Esophagus muscularis mucosa (tissue), 4 donors: ENCODE results near the gene HOXD4. TPM values are rescaled to one million over a fixed set of nuclear protein-coding genes. Genes with fewer than 3 reads are reported as not detected.

Experiments
- DNase-seq: peaks from one replicate; pipeline ENCODE4 v3.0.0-alpha.2; 2017; ENCODE audit errors: extremely low spot score
- H3K27ac ChIP-seq, 4 donors: fragments of 200-600 bp; sonication (generic); replicated peaks in 1 of 4; 1 replicate in 3 of 4; 2 replicates in 1 of 4; pipeline ENCODE4 v1.5.1; 2016 to 2019; ENCODE audit warnings: mild to moderate bottlenecking in 1 of 4
- H3K27me3 ChIP-seq, 4 donors: fragments of 200-600 bp; sonication (generic); one replicate each; pipeline versions ENCODE4 v1.5.1 to v1.6.0; 2016 to 2019
- H3K36me3 ChIP-seq, 4 donors: fragments of 200-600 bp; sonication (generic); one replicate each; pipeline ENCODE4 v1.5.1; 2016 to 2019
- H3K4me1 ChIP-seq, 4 donors: fragments of 200-600 bp; sonication (generic); one replicate each; pipeline ENCODE4 v1.5.1; 2016 to 2019
- H3K4me3 ChIP-seq, 4 donors: fragments of 200-600 bp; sonication (generic); 1 replicate in 2 of 4; 2 replicates in 2 of 4; pipeline ENCODE4 v1.5.1; 2016 to 2019; ENCODE audit warnings: mild to moderate bottlenecking in 4 of 4, moderate library complexity in 1 of 4
- H3K9me3 ChIP-seq, 4 donors: fragments of 200-600 bp; sonication (generic); 1 replicate in 3 of 4; 2 replicates in 1 of 4; pipeline ENCODE4 v1.5.1; 2016 to 2019
- EP300 ChIP-seq: sonication (generic); formaldehyde crosslinking; IDR thresholded peaks from one replicate; pipeline ENCODE4 v1.6.1; 2017; ENCODE audit warnings: antibody characterized with exemption
- POLR2A ChIP-seq: fragments of 450-650 bp; IDR thresholded peaks from one replicate; pipeline ENCODE4 v1.6.1; 2017; ENCODE audit warnings: antibody characterized with exemption, moderate library complexity, mild to moderate bottlenecking, low read depth
- POLR2AphosphoS5 ChIP-seq, 2 donors: sonication (generic); formaldehyde crosslinking; IDR thresholded peaks; one replicate each; pipeline ENCODE4 v1.6.1; 2017; ENCODE audit warnings: antibody characterized with exemption in 2 of 2
- WGBS: methylation state at CpG from one replicate; pipeline ENCODE4 v1.1.5; 2018; 5-methylcytosine and 5-hydroxymethylcytosine counted together
- intact Hi-C: fragments of 100-400 bp; cut with DNase I; formaldehyde crosslinking; loops from one replicate; pipeline ENCODE4 v1.15.1; 2023
- total RNA-seq, 4 donors: library from RNA; depleted of rRNA; stranded (reverse); fragments of >200 nt; gene quantifications; one replicate each; pipeline versions ENCODE4 v1.1.0 to v1.2.1, GENCODE V29; 2016
- TF ChIP-seq, protein P1 (sequence below), 3 experiments: fragments of 200-600 bp in 2 of 3; fragments of 450-650 bp in 1 of 3; sonication (generic) in 2 of 3; IDR thresholded peaks; one replicate each; pipeline ENCODE4 v1.5.1; 2017 to 2019; ENCODE audit warnings: antibody characterized with exemption in 3 of 3, mild to moderate bottlenecking in 2 of 3, moderate library complexity in 1 of 3

The HOXD4 gene
- total RNA-seq, 4 donors from 2014 or later, result 0.66 to 2.9 (median 1.9) TPM

DNA sequence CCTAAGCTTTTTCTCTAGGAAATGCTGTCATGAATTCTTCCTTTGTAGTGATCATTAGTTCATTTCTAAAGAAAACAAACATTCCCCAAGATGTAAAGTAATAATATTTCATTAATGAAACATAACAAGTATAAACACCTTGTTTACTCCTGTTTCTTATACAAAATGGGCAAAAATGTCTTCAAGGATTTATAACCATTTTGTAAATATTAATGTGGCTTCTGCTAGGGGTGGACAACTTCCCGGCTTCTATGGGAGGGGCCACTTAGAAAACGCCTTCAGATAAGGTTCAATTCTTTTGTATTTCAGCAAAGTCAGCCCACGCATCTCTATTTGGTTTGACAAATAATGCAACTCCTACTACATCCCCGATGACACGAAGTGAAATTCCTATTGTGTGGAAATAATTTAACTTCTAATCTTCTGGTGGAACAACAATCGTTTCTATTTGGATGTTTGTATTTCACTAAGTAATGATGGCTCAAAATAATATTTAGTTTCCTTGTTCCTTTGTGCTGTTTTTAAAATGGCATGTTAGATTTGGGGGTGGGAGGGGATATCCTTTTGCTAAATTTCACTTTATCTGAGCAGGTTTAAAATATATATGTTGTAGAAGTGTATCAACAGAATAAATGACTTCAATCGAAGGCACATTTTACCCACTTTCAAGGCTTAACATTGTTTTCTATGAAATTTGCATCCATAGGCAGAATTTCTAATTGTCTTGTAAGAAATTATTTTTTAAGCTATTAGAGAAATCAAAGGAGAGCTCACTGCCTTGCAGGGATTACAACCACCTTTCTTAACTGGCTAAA is 22.4 kb downstream of the HOXD4 start:
- intact Hi-C loops, result no loop called here
- TF ChIP-seq EP300 (no peak), POLR2AphosphoS5 (IDR thresholded peaks at IDR 0.05) (no peak), POLR2A (no peak)
- TF ChIP-seq, protein P1, sequence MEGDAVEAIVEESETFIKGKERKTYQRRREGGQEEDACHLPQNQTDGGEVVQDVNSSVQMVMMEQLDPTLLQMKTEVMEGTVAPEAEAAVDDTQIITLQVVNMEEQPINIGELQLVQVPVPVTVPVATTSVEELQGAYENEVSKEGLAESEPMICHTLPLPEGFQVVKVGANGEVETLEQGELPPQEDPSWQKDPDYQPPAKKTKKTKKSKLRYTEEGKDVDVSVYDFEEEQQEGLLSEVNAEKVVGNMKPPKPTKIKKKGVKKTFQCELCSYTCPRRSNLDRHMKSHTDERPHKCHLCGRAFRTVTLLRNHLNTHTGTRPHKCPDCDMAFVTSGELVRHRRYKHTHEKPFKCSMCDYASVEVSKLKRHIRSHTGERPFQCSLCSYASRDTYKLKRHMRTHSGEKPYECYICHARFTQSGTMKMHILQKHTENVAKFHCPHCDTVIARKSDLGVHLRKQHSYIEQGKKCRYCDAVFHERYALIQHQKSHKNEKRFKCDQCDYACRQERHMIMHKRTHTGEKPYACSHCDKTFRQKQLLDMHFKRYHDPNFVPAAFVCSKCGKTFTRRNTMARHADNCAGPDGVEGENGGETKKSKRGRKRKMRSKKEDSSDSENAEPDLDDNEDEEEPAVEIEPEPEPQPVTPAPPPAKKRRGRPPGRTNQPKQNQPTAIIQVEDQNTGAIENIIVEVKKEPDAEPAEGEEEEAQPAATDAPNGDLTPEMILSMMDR (IDR thresholded peaks at IDR 0.05), result no peak
- Histone ChIP-seq H3K9me3 (no peaks in the 10 kb centered on the region), H3K4me3 (no peak overlapping the region), H3K27me3 (peaks cover 0 to 100% (median 72%) of the 10 kb centered on the region in 4 donors), H3K27ac (no peak overlapping the region), H3K4me1 (peaks cover 6 to 39% (median 31%) of the 10 kb centered on the region in 4 donors), H3K36me3 (no peaks in the 10 kb centered on the region)
- 31% methylated on average over 7 of the region's 7 CpGs for WGBS
- DNase-seq, result no peak

DNA sequence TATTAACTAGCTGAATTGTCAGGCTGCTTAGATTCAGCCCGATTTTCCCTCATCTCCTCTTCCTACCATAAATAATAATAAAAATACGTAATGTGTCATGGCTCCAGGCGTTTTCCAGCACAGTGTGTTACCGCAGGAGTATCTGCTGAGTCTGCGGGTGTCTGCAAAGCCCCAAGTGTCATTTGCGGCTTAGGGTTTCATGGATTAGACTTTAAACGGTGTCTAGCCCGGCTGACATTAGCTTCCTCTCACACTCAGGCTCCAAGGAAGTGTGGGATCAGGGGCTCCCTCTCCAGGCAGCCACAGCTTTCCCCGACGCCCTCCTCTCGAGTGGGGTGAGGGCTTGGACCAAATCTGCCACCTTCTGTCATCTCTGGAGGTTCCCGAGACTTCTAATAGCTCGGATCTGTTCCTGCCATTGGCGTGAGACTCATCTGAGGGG is 23.1 kb downstream of the HOXD4 start:
- 26% methylated on average over 9 of the region's 14 CpGs for WGBS
- Histone ChIP-seq H3K4me3 (peak overlapping the region in 3 of 4 donors; percentile 8 to 12 (median 9)), H3K9me3 (no peaks in the 10 kb centered on the region), H3K27ac (no peak overlapping the region), H3K27me3 (peaks cover 0 to 100% (median 68%) of the 10 kb centered on the region in 4 donors), H3K36me3 (no peaks in the 10 kb centered on the region), H3K4me1 (peaks cover 6 to 39% (median 31%) of the 10 kb centered on the region in 4 donors)
- intact Hi-C loops, result no loop called here
- no peak for DNase-seq
- TF ChIP-seq POLR2AphosphoS5 (IDR thresholded peaks at IDR 0.05), result no peak
- TF ChIP-seq, protein P1 (IDR thresholded peaks at IDR 0.05), result no peak
- TF ChIP-seq EP300, result no peak
- no peak for TF ChIP-seq POLR2A

DNA sequence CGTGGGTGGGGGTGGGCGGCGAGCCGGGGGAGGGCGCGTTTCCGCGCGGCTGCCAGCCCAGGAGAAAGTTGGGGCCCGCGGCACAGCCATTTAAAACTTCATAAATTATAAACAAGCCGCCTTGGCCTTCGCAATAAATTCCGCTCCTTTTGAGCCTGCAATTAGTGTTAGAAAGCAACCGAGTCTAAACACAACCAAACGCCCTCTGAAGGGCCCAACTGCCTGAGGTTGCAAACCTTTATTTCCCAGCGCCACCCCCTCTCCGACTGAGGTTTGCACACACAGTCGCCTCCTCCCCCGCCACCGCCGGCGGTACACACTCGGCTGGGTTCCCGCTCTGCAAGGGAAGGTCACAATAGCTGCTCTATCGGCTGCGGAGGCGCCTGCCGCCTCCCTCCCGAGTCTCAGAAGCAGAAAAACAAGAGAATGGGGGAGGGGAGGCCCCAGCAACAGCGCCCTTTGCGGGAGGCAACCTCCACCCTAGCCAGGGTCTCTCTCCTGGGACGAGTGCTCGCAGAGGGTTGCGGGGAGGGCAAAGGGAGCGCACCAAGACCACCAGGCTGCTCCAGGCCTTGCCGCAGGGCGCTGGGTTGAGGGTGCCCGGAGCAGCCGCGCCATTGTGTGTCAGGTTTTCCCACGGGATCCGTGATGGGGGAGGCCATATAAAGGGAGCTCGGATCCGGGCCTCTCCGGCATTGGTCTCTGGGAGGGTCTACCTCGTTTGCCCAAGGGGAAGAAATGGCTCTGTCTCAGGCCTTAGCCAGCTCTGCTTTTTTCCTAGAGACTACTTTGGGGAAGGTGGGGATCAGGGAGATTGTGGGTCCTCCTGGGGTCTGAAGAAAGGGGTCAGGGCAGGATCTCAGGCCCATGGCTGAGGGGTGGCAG is 23.7 kb downstream of the HOXD4 start:
- DNase-seq, result no peak
- Histone ChIP-seq H3K27ac (peak overlapping the region in 1 of 4 donors; percentile 4), H3K9me3 (no peaks in the 10 kb centered on the region), H3K4me3 (peak overlapping the region in 3 of 4 donors; percentile 8 to 12 (median 9)), H3K36me3 (no peaks in the 10 kb centered on the region), H3K4me1 (peaks cover 6 to 39% (median 31%) of the 10 kb centered on the region in 4 donors), H3K27me3 (peaks cover 0 to 100% (median 67%) of the 10 kb centered on the region in 4 donors)
- 27% methylated on average over 27 of the region's 47 CpGs for WGBS
- TF ChIP-seq, protein P1 (IDR thresholded peaks at IDR 0.05), result no peak
- TF ChIP-seq POLR2A, result no peak
- no peak for TF ChIP-seq POLR2AphosphoS5 (IDR thresholded peaks at IDR 0.05)
- TF ChIP-seq EP300, result no peak
- intact Hi-C loops, result no loop called here

DNA sequence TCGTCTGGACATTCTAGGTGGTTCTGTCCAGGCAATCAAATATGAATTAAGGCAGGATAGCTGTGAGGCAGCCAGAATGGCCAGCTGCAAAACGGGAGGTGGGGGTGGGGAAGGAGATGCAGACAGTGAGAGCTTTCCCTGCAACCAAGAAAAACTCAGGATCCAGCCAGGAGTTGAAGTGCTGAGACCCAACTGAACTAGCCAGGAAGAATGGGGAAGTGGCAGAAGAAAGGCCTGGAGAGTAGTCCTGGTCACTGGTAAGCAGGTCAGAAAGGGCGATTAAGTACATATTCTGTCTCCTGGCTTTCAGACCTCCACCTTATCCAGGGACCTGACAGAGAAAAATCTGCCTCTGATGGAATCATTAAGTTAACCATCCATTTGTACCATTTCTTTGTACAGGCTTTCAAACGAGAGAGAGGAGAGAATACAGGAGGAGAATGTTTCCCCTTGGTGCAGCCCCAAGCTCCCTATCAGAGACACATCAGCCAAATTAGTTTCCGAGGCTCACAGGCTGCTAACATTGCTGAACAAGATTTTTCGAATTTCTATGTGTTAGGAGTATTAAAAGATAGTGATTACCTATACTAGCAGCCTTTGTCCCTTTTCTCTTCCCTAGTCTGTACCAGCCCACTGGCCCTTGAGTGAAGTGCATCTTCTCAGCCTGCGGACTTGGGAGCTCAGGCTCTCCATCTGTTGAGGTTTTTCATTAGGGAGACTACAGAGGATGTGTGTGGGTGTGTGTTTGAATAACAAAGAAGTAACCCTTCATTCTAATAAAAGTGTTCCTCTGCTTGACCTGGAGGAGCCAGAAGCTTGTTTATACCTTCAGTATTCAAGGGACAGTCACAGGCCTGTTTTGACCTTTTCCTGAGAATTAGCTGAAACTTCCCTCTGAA is 24.6 kb downstream of the HOXD4 start:
- H3K4me3 ChIP-seq, result no peak overlapping the region
- TF ChIP-seq EP300 (no peak), POLR2A (no peak), POLR2AphosphoS5 (IDR thresholded peaks at IDR 0.05) (no peak)
- TF ChIP-seq, protein P1 (IDR thresholded peaks at IDR 0.05), result no peak
- H3K27me3 ChIP-seq, result peaks cover 0 to 100% (median 62%) of the 10 kb centered on the region in 4 donors
- no peaks in the 10 kb centered on the region for H3K36me3 ChIP-seq
- DNase-seq, result no peak
- no peaks in the 10 kb centered on the region for H3K9me3 ChIP-seq
- intact Hi-C loops, result no loop called here
- 77% methylated on average over 7 of the region's 7 CpGs for WGBS
- peaks cover 6 to 39% (median 31%) of the 10 kb centered on the region in 4 donors for H3K4me1 ChIP-seq
- no peak overlapping the region for H3K27ac ChIP-seq
